Superior temporal gyrus (tissue), 1 donor: ENCODE measurements around the gene ETS1.

Experiments used
- DNase-seq: peaks from one replicate; pipeline ENCODE4 v3.0.0-alpha.2; 2016; ENCODE audit errors: extremely low spot score

ETS1 gene

DNA sequence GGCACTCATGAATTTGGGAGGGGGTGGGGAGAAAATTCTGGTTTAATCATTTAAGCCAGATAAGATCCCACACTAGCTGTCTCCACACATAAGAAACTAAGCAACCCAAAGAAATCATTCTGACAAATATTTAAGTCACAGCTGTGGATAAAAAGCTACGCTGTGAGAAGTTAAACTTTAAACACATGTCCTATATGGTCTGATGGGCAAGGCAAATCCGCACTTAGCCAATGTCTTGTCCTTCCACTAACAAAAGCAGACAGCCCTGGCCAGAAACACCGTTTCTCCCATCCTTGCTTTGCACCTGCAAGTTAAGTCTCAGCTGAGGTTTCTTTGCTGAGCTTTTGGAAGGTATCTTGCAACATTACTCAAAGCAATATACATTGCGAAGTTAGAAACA lies 68.0 kb downstream of the ETS1 start:
- peak; percentile 18 for DNase-seq

DNA sequence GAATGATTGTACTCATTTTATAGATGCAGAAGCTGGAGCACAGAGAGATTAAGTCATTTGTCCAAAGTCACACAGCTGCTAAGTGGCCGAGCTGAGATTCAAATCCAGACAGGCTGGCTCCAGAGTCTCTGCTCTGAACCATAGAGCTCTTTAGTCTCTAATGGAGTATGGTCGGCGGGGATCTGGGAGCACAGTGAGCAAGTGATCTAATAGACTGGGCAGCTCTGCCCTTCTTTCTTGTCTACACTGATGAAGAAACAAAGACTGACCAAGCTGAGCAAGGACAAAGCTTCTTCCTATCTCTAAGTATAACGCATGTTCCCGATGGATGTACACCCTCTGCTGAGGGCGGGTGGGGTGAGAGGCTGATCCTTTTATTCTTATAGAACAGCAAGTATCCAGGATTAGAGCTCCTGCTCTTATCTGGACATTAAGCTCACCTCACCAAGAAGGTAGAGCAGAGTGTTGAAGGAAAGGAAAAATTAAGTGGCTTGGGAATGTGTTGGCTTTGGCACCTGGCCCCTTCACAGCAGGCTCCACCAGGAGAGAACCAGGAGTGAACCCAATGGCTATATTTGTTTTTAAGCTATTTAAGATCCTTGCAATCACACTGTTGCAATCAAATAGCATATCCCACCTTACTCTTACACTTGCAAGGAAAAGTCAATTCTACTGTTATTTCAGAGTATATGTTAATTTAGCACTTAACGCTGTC lies 68.7 kb downstream of the ETS1 start:
- DNase-seq: peak; percentile 14

DNA sequence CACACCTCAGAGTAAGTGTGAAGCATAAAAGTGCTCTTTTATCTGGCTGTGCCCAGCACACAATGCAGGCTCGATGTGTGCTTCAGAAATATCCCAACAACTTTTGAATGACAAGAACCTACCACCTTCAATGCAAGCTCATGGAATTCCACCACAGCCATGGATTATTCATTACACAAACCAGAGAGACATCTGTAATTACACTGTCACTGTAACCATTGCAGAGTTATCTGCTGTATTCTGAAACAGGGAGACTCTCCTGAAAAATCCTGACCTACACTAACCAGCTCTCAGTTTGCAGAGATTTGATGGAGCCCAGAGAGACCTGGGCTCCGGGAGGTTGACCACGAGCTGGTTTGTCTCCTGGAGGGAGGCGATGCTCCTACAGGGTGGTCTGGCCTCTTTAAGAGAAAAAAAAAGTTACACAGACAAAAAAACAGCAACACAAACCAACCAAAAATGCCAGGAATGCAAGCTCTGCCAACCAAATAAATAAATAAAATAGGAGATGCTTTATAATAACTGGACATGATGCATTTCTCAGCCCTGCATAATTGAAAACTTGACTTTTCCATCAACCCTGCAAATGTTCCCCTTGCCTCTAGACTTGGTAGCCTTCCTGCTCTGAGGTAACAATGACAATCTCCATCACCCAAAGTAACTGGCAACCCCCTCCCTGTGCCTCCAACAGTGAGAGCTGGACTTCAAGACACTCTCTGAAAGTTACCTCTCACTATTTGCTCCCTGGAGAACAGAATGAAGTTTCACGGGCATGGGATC lies 69.7 kb downstream of the ETS1 start:
- no peak for DNase-seq

DNA sequence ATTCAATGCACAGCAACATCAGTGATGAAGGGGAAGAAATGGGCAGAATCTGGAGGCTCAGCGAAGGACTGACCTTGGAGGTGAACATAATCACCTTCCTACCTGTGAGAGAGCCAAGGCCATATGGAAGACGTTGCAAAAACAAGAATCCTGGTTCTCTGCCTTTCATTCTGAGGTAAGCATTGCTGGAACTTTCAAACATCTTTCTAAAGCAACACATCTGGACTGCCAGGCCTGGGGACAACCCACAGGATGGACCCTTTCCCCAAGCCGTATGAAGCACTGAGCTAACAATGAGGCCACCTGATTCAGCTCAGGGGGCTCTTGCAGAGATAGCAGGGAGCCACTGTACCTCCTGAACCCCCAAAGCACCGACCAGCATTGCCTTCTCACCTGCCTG lies 70.5 kb downstream of the ETS1 start:
- no peak for DNase-seq

DNA sequence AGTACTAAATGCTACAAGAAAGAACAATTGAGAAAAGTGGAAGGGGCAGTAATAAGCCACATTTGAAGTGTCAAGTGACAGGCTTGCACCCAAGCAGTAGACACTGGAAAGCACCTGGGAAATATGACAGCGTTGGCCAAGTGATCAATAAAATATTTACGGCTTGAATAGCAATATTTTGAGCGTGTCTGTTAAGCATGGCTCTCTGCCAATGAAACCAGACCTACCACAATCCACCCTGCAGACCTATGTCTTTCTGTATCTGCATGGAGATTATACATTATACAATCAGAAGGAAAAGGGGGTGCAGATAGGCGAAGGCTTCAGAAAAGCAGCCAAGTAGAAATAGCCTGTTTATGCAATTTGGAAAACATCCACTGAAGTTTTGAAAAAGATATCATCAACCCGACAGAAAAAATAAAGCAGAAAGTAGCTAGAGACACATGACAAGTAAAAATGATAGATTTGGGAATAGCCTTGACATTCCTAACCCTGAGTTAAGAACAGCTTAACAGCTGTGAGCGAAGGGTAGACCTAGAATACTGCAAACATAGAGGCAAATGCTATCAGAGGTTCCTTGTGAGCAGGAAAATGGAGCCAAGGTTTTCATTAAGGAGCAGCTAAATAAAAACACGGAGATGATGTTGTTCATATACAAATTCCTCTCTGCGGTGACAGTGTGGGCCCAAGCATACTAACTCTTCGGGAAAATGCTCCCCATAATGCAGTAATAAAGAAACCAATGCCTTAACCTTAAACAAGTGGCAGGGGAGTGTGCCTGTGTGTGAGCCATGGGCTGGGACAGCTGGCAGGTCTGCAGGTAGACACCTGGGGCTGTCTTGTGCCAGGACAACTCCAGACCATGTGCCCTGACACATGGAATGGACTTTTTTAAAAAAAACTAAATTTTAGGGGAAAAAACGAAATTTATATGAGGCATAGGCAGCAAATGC lies 71.3 kb downstream of the ETS1 start:
- no peak for DNase-seq

DNA sequence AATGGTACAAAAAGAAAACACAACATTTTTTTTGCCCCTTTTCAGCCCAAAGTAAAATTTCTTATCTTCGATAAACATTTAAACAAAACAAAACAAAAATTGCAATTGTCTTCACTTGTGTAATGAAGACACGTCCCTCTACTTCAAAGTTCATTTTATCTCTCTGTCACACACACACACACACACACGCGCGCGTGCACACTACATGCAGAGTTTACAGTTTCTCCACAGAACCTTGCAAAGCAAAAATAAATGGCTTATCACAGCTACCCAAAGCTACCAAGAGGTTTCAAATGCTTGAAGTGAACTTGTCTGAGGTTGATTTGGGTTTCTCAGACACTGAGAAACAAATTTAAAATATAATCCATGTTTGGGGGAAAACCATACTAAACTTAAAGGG lies 72.3 kb downstream of the ETS1 start:
- DNase-seq: no peak

DNA sequence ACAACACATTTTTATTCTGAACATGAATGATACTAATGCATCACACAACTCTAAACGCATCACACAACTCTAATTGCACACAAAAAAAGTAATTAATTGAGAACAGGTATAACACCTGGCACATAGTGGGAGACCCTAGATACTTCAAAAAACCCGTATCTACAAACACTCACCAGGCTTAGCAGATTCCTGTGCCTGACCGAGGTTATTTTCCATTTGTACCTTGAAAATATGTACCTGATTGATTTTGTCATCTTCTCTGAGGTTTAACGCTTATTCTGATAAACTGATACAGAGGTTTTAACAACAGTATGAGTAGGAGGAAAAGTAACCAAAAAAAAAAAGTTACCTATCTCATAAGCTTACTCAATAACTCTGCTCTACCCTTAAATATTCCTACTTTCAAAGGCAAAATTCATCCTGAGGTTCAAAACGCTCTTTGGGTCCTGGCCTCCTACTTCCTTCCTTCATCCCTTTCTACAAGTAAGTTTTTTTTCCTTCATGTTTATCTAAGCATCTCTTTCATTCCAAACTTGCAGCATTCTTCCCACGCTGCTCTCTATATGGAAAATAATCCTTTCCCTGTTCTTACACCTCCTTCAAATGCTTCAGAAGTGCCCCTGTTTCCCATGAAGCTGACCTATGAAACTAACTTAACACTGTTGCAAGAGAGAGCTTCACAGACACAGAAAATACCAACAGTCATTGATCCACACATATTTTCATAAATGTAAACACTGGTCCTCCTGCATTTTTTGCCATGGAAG lies 73.3 kb downstream of the ETS1 start:
- no peak for DNase-seq

DNA sequence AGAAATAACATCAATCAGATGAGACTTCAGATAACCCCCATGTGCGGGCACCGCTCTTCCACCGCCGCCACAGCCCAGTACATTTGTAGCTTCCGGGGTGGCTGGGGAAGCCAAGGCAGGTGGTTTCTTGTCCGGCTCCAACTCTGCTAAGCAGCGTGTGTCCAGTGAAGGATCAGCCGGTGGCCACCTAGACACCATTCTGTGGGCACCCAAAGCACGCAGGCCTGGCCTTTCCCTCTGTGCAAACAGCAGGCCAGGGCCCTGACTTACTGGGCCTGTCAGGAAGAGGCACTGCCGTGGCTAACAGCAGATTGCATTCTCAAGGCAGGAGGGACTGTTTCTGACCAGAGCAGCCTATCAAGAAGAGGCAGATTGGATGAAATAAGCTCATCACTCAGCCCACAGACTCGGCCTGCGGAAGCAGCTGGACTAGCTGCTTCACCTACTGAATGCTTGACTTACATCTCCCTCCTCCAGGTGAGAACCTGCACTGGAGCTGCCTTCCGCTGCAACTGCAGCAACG lies 74.8 kb downstream of the ETS1 start:
- DNase-seq: no peak

DNA sequence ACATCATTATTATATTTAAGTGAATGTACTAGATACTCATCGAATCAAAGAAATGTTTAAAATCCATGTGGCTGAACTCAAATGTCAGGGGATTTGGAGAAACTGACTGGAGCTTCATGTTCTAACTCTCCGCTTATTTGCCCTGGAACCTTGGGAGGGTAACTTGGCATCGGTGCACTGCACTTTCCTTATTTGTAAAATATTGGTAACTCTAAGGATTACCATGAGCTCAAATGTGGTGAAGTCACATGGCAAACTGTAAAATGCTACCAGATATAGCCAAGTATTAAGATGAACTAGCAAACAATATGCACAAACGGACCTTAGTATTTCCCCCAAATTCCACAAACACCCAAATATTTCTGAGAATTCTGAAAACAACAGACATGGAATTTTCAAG lies 75.6 kb downstream of the ETS1 start:
- no peak for DNase-seq

DNA sequence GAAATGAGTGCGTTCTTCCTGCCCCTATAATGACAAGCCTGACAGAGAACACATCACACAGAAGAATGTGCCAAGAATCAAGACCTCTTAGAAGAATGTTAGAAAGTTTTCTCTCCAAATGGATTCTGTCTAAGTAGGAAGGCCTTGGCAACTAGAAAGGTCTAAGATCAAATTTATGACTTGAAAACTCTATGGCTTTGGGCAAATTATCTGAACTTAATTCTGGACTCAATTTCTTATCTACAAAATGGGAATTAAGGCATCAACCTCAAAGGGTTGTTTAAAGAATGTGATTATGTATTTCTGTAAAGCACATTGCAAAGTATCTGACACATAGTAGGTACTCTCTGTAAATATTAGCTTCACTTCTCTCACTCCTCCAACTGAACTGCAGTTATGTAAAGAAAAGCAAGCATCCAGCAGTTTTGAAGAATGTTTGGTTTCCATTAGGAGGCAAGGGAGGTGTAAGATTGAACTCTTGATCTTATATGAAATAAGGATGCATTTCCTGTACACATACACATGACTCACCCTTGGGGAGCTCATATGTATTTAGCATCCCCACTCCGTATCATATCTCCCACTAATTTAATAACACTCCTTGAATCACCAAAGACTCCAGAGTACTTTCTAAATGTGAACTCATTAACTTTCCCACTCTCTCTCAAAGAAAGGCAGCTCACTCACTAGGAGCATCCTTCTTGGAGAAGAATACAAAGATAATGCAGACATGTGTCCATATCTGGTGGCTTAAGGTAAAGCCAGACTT lies 77.6 kb downstream of the ETS1 start:
- DNase-seq: no peak

DNA sequence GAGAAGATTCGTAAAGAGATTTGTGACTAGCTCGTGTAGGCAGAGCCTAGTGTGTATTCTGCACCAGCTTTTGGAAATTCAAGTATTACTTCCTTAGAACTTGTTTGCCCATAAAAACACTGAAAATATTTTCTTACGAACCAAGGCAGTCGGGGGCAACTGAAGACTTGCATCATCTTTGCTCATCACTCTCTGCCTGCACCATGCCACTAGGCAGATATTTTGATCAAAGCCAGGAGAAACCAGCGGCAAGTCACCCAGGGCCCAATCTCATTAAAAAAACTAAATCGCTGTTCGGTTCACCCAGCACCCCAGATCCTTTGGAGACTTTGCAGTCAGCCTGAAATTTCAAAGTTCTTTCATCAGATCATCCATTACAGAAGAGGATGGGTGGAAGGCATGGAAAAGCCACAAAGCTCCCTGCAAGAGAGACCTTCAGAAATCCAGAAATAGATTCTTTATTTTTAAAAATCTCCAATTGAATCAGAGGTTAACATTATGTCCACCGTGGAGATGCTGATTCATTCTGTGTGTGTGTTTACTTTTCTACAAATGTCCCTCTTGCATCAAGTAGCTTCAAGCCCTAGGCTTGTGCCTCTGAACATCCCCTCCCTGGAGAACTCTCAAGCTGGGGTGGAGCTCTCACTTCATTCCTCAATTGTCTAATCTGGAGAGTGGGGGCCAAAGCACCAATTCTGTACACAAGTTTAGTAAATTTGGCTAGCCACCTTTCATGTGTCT lies 78.4 kb downstream of the ETS1 start:
- no peak for DNase-seq

DNA sequence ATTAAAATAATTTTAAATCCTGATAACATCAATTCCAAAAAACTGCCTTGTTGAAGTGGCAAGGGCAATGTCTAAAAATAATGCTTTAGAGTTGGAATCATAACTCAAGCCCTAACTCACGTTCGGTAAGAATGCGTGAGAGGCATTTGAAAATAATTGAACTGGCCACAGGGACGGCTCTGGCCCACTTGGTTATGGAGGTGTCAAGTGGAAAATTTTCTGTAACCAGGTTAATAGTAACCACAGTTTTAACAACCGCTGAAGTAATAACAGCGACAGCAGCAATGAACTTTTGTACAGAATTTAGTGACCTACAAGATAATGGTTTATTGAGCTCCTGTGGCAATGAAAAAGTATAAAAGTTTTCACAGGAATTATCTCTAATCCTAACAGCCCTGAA lies 79.4 kb downstream of the ETS1 start:
- no peak for DNase-seq

DNA sequence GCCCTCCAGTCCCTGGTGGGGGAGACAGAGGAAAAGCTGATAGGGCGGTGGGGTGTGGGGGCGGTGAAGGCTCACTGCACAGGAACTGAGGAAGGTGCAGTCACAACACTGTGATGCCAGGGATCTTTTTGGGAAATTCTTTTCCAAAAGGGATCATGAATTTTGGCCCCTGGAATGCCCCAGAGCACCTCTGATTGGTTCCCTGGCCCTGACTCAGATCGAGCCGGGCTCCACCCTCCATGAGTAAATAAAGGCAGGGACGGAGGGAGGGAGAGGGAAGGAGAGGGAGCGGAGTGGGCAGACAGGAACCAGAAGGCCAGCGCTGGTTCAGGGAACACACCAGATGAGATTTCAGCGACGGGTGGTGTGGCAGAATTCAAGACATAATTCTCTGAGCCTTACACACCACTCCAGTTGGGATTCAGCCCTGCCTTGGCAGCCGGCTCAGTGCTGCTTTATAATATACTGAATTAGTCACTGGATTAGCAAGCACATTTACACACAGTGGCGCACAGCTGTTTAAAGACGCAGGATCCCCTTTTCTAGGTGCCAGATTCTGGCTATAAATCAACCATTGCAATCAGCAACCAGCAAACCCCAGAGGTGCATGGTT lies 80.3 kb downstream of the ETS1 start:
- DNase-seq: no peak

DNA sequence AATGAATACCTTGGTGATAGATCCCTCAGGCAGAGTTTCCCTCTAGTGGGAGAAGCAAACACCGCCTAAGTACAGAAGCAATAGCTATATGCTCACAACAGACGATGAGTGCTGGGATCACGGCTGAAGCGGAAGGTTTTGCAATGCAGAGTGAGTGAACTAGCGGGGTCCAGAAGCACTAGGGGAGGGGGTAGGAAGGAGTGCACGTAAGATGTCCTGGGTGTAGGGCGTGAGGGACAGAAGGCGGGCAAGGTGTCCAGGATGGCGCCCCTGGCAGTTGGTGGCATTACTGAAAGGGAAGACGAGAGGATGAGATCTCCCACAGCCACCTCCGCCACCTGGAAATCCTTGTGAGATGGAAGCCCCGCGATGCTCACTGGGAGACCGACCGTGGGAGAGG lies 81.0 kb downstream of the ETS1 start:
- no peak for DNase-seq

DNA sequence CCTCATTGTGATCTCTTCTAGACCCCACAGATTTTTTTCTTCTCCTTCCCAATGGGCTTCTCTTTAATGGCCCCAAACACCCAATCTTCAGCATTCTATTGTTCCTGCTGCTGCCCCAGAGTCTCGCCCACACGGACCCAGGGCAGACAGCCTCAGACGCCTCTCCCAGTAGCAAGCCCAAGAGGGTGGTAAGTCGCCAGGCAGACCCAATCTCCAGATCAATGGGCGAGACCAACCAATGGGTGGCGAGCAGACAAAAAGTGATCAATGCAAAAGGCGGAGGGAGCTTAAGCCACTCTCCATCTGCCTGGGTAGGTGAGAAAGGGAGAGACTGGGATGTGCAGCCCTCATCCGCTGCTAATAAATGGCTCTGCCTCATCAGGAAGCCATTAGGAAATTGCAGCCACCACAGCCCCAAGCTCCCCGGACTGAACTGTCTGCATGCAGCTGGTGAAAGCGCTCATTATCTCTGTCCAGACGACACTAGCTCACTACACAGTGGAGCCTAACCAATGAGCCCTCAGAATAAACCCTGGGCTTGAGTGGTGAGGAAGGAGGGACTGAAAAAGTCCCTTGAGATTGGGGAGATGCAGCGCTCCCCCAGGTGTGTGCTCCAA lies 81.8 kb downstream of the ETS1 start:
- no peak for DNase-seq

DNA sequence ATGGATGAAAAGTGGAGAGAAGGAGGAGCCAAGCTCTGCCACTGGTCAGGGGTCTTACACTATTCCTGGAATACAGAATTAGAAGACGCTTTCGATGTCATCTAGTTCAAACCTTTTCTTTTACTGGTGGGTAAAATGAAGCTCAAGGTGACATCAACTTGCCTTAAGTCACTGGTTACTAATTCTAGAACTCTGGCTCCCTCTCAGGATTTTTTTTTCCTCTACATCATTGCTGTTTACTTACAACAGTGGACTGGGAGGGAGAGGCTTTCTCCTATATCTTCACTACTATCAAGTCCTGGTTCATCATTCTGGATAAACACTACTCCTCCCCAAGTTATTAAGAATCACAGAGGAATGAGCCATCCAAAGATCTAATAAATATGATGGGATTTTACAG lies 82.9 kb downstream of the ETS1 start:
- DNase-seq: no peak

DNA sequence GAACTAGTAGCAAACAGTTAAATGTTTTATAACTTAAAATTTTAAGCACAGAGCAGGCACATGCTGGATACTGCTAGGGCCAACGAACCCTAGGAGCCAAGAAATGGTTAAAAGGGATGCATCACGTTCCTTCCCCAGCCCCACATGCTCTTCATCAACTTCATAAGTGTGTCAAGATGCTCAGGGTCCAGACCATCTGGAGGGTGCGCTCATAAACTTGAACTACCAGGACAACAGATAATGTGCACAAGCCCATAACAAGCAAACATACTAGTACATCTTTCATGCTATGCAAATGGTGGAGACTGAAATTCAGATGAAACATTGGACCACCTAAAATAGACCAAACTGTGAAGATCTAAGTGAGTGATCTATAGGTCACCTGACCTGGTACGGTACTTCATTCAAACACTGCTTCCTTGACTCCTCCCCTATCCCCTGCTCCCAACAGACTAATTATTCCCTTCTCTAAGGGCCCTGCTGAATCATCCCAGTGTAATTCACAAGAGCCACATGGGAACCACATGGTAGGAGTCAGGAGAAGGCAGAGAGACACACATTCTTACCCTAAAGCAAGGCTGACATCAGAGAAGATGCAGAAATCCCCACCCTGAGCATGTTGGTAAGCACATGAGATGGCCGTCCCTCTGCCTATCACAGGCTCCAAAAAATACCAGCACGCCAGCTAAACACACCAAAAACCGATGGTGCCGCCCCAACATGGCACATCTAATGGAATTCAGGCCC lies 83.9 kb downstream of the ETS1 start:
- DNase-seq: no peak

DNA sequence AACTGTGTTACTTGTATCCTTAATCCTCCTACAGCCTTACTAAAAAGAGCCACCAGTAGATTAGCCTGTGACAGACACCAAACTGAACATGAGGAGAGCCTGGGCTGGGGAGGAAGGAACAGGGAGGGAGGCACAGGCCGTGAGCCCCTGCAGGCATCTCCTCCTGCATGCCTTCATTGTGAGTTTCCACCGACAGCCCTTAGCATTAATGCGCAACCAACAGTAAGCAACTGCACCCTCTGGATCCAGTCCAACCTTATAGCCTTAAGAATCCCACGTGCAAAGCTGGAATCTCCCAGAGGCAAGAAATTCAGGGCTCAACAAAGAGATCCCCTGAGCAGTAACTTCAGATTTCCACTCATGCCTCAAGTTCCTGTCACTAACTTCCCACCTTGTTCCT lies 84.6 kb downstream of the ETS1 start:
- DNase-seq: no peak
